CD14-positive monocyte (primary cell): Measurements from ENCODE around the gene RPS6KA5. TPM values are rescaled to one million over a fixed set of nuclear protein-coding genes. Genes with fewer than 3 reads are reported as not detected.
A peak's percentile ranks its signal among the peaks of the same experiment; 100 is the strongest.

ENCODE experiments used
- DNase-seq, 3 donors: peaks; one replicate each; pipeline ENCODE4 v3.0.0-alpha.2; 2011 to 2022
- H2AFZ ChIP-seq: 2 replicates; pipeline ENCODE4 v1.6.0; 2012; ENCODE audit warnings: mild to moderate bottlenecking, low read depth, low read length, inconsistent platforms; ENCODE audit not compliant: insufficient read depth, poor library complexity, severe bottlenecking
- H3K27ac ChIP-seq, 2 donors: 1 replicate in 1 of 2; 2 replicates in 1 of 2; pipeline ENCODE4 v1.5.1; 2012 to 2013; ENCODE audit warnings: low read length in 2 of 2, control low read depth in 1 of 2, inconsistent platforms in 1 of 2, low read depth in 1 of 2, mild to moderate bottlenecking in 1 of 2
- H3K27me3 ChIP-seq, 2 donors: one replicate each; pipeline versions ENCODE4 v1.6.0 to v1.6.1; 2011 to 2013; ENCODE audit warnings: low read length in 2 of 2; ENCODE audit not compliant: control insufficient read depth in 2 of 2, insufficient read depth in 2 of 2
- H3K36me3 ChIP-seq, 2 donors: replicated peaks in 1 of 2; 1 replicate in 1 of 2; 2 replicates in 1 of 2; pipeline versions ENCODE4 v1.5.1 to v1.6.1; 2012 to 2013; ENCODE audit warnings: low read length in 2 of 2, control low read depth in 1 of 2, inconsistent platforms in 1 of 2, mild to moderate bottlenecking in 1 of 2; ENCODE audit not compliant: insufficient read depth in 2 of 2, control insufficient read depth in 1 of 2
- H3K4me1 ChIP-seq, 2 donors: 1 replicate in 1 of 2; 2 replicates in 1 of 2; pipeline versions ENCODE4 v1.5.1 to v1.6.1; 2012 to 2013; ENCODE audit warnings: low read length in 2 of 2, control low read depth in 1 of 2, inconsistent platforms in 1 of 2, mild to moderate bottlenecking in 1 of 2, moderate library complexity in 1 of 2; ENCODE audit not compliant: insufficient read depth in 2 of 2, control insufficient read depth in 1 of 2
- H3K4me2 ChIP-seq: replicated peaks from 2 replicates; pipeline ENCODE3; 2012; ENCODE audit warnings: low read length, moderate library complexity, mild to moderate bottlenecking; ENCODE audit not compliant: poor library complexity, severe bottlenecking; ENCODE audit errors: extremely low read depth
- H3K4me3 ChIP-seq, 3 experiments: fragments of 200-600 bp in 1 of 3; sonication (generic) in 1 of 3; replicated peaks in 1 of 3; 1 replicate in 2 of 3; 2 replicates in 1 of 3; pipeline ENCODE4 v1.5.1; 2011 to 2013; ENCODE audit warnings: low read length in 3 of 3, mild to moderate bottlenecking in 3 of 3, control low read depth in 2 of 3, low read depth in 2 of 3, inconsistent platforms in 1 of 3, moderate library complexity in 1 of 3
- H3K79me2 ChIP-seq: 2 replicates; pipeline ENCODE4 v1.6.0; 2012; ENCODE audit warnings: mild to moderate bottlenecking, control low read depth, inconsistent platforms, low read length, moderate library complexity; ENCODE audit not compliant: insufficient read depth
- H3K9ac ChIP-seq: 2 replicates; pipeline ENCODE4 v1.6.0; 2017; ENCODE audit warnings: low read length, mild to moderate bottlenecking; ENCODE audit not compliant: insufficient read depth, poor library complexity, severe bottlenecking
- H3K9me3 ChIP-seq, 2 donors: replicated peaks in 1 of 2; 1 replicate in 1 of 2; 2 replicates in 1 of 2; pipeline versions ENCODE4 v1.5.1 to v1.6.1; 2012 to 2013; ENCODE audit warnings: low read length in 2 of 2, control low read depth in 1 of 2; ENCODE audit not compliant: control insufficient read depth in 1 of 2, insufficient read depth in 1 of 2
- H4K20me1 ChIP-seq: 2 replicates; pipeline ENCODE4 v1.6.0; 2012; ENCODE audit warnings: mild to moderate bottlenecking, low read length, control low read depth, moderate library complexity; ENCODE audit not compliant: insufficient read depth
- H3K27ac Mint-ChIP-seq, 7 donors: one replicate each; pipeline ENCODE4 v1.8.0; 2020; ENCODE audit warnings: mild to moderate bottlenecking in 7 of 7, mixed read lengths in 7 of 7, moderate library complexity in 6 of 7, inconsistent platforms in 2 of 7
- H3K27me3 Mint-ChIP-seq, 3 donors: one replicate each; pipeline ENCODE4 v1.8.0; 2021 to 2022; ENCODE audit warnings: low read depth in 3 of 3, mild to moderate bottlenecking in 3 of 3, mixed read lengths in 3 of 3, moderate library complexity in 3 of 3, inconsistent platforms in 1 of 3
- H3K36me3 Mint-ChIP-seq, 2 donors: one replicate each; pipeline ENCODE4 v1.8.0; 2020; ENCODE audit warnings: mixed read lengths in 2 of 2, inconsistent platforms in 1 of 2, mild to moderate bottlenecking in 1 of 2
- H3K4me1 Mint-ChIP-seq: one replicate; pipeline ENCODE4 v1.8.0; 2020; ENCODE audit warnings: mild to moderate bottlenecking, mixed read lengths
- H3K4me3 Mint-ChIP-seq, 2 donors: one replicate each; pipeline ENCODE4 v1.8.0; 2020; ENCODE audit warnings: mild to moderate bottlenecking in 2 of 2, mixed read lengths in 2 of 2, moderate library complexity in 1 of 2
- H3K9me3 Mint-ChIP-seq, 7 donors: one replicate each; pipeline ENCODE4 v1.8.0; 2020 to 2022; ENCODE audit warnings: mixed read lengths in 7 of 7, mild to moderate bottlenecking in 6 of 7, moderate library complexity in 6 of 7, inconsistent platforms in 2 of 7
- CTCF ChIP-seq: fragments of 200-600 bp; IDR thresholded peaks from one replicate; pipeline ENCODE4 v1.8.0; 2022; ENCODE audit warnings: antibody characterized with exemption, mild to moderate bottlenecking
- WGBS: methylation state at CpG from one replicate; pipeline ENCODE4 v1.1.5; 2013; ENCODE audit warnings: missing lambda C conversion rate; ENCODE audit not compliant: insufficient coverage; 5-methylcytosine and 5-hydroxymethylcytosine counted together
- intact Hi-C, 2 donors: fragments of 100-400 bp; cut with micrococcal nuclease; formaldehyde crosslinking; loops; one replicate each; pipeline versions ENCODE4 v1.15.0 to v1.15.1; 2023
- polyA plus RNA-seq, 3 donors: library from polyadenylated mRNA; depleted of rRNA in 1 of 3; unstranded in 2 of 3; stranded (reverse) in 1 of 3; fragments of 300-500 nt in 2 of 3; fragments of >200 nt in 1 of 3; fragmentation: Illumina TruSeq in 2 of 3; gene quantifications; 1 replicate in 2 of 3; 2 replicates in 1 of 3; pipeline ENCODE4 v1.2.3, GENCODE V29; 2012 to 2021

RPS6KA5 gene
- polyA plus RNA-seq, 3 donors: 4.4 to 10.1 (median 7.9) TPM

GRCh38 chr14:90848944-90849731, 211.3 kb downstream of the RPS6KA5 start:
- peaks cover 0 to 2% (median 0%) of the 10 kb centered on the region in 7 donors for H3K9me3 Mint-ChIP-seq

GRCh38 chr14:90846511-90846910, 213.9 kb downstream of the RPS6KA5 start:
- peaks cover 3% of the 10 kb centered on the region for H3K4me1 Mint-ChIP-seq
- peaks cover 0 to 5% (median 2%) of the 10 kb centered on the region in 3 donors for H3K27me3 Mint-ChIP-seq
- TF ChIP-seq CTCF: no peak

More at GRCh38 chr14:90848944-90849731, 211.3 kb downstream of the RPS6KA5 start:
- Mint-ChIP-seq H3K27ac (peak overlapping the region in 1 of 7 donors; percentile 2), H3K27me3 (peaks cover 0 to 2% (median 0%) of the 10 kb centered on the region in 3 donors), H3K4me3 (no peak overlapping the region), H3K36me3 (peaks cover 0 to 5% of the 10 kb centered on the region in 2 donors), H3K4me1 (no peaks in the 10 kb centered on the region)
- TF ChIP-seq CTCF: no peak
- Histone ChIP-seq H3K9me3 (no peaks in the 10 kb centered on the region), H4K20me1 (no peaks in the 10 kb centered on the region), H3K27ac (no peak overlapping the region), H3K4me1 (no peaks in the 10 kb centered on the region), H3K79me2 (no peaks in the 10 kb centered on the region), H3K4me3 (no peak overlapping the region), H3K27me3 (no peaks in the 10 kb centered on the region), H3K36me3 (no peaks in the 10 kb centered on the region), H3K4me2 (no peak overlapping the region), H2AFZ (no peak overlapping the region), H3K9ac (no peak overlapping the region)
- no peak for DNase-seq
- intact Hi-C loops: no loop called here
- WGBS: 92% methylated on average over 13 of the region's 17 CpGs

More at GRCh38 chr14:90846511-90846910, 213.9 kb downstream of the RPS6KA5 start:
- Mint-ChIP-seq H3K4me3 (no peak overlapping the region), H3K36me3 (peaks cover 0 to 5% of the 10 kb centered on the region in 2 donors), H3K27ac (no peak overlapping the region), H3K9me3 (peaks cover 0 to 2% (median 0%) of the 10 kb centered on the region in 7 donors)
- DNase-seq: no peak
- Histone ChIP-seq H3K27ac (no peak overlapping the region), H3K4me3 (no peak overlapping the region), H3K4me1 (no peaks in the 10 kb centered on the region), H3K27me3 (no peaks in the 10 kb centered on the region), H2AFZ (no peak overlapping the region), H3K9me3 (no peaks in the 10 kb centered on the region), H3K4me2 (no peak overlapping the region), H3K36me3 (no peaks in the 10 kb centered on the region), H3K79me2 (no peaks in the 10 kb centered on the region), H3K9ac (no peak overlapping the region), H4K20me1 (no peaks in the 10 kb centered on the region)
- intact Hi-C loops: no loop called here
- 100% methylated on average over 1 of the region's 4 CpGs for WGBS
